Activated CD4-positive, alpha-beta T cell treated with anti-CD3 and anti-CD28 coated beads for 4 hours (primary cell): ENCODE measurements around the gene THRB.
"Not testable (repeated sequence)": the region's sequence is repeated elsewhere in the genome, so short reads cannot be mapped to it uniquely, and the experiment has no call there.

Experiments used
- DNase-seq, 2 donors: peaks; one replicate each; pipeline ENCODE4 v3.0.0-alpha.2; 2020

Gene THRB

GRCh38 chr3:24440760-24441464 is 53.7 kb downstream of the THRB start:
- no peak for DNase-seq

GRCh38 chr3:24439021-24439420 is 55.6 kb downstream of the THRB start:
- no peak for DNase-seq

DNA sequence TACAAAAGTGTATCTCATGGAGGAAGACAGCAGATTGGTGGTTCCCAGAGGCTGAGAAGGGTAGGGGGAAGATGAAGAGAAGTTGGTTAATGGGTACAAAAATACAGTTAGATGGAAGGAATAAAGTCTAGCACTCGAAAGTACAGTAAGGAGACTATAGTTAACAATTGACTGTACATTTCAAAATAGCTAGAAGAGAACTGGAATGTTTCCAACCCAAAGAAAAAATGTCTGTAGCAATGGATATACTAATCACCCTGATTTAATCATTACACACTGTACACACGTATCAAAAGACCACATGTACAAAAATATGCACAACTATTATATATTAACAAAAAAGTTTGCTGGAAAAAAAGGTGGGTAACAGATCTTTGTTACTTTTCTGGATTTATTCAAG is 57.3 kb downstream of the THRB start:
- DNase-seq, result no peak

GRCh38 chr3:24435584-24435983 is 59.1 kb downstream of the THRB start:
- DNase-seq, result no peak

GRCh38 chr3:24434651-24435050 is 60.0 kb downstream of the THRB start:
- no peak for DNase-seq

DNA sequence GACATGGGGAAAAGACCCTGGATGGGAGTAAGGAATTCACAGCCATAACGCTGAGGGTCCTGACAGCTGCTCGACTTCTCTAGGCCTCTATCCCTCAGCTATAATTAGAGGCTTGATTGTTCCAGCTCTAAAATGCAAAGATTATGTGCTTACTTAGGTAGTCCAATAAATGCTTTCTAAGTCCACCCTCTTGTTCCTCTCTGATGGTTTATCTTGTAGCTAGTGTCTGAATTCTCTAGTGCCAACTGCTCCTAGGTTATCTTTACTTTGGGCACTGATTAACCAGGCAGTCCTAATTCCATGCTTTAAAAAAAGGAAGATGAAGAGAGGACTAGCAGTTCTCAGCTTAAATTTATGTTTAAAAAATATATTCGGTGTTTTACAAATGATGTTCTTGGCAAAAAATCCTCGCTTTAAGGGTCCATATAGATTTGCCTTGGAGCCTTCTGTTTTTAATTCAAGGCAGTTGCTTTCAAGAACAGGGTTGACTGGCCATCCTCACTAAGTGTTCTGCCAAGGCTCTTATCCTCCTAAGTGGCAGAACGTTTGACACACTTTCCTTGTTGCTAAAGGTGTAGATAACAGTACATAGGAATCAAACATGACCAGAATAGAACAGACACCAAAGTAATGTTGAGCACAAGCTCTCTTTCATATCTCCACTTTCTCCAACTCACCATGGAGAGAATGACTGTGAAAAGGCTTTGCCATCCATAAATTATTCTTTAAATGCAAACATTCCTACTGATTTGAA is 60.6 kb downstream of the THRB start:
- DNase-seq, result no peak

GRCh38 chr3:24432989-24433388 is 61.7 kb downstream of the THRB start:
- DNase-seq, result no peak

DNA sequence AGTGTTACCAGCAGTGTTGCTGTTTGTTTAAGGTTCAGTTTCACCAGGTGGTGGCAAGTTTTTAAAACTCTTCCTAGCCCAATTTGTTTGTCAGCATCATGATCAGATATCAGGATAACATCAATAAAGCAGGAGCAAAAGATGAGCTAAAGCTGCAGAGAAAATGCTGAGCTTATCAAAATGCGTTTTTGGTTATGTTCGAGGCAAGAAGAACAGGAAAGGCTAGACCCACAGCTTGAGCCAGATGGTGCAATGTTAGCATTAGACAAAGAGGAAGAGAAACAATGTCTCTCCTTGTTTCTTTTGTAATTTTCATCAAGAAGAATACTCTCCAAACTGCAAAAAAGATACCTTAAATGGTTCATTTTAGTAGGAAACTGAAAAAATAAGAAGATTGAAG is 66.2 kb downstream of the THRB start:
- no peak for DNase-seq

- no peak for DNase-seq
Observed at GRCh38 chr3:24426896-24427295, 67.8 kb downstream of the THRB start.

- not testable (repeated sequence) for DNase-seq
Observed at GRCh38 chr3:24420829-24421228, 73.8 kb downstream of the THRB start.

GRCh38 chr3:24420224-24420623 is 74.4 kb downstream of the THRB start:
- DNase-seq, result no peak

DNA sequence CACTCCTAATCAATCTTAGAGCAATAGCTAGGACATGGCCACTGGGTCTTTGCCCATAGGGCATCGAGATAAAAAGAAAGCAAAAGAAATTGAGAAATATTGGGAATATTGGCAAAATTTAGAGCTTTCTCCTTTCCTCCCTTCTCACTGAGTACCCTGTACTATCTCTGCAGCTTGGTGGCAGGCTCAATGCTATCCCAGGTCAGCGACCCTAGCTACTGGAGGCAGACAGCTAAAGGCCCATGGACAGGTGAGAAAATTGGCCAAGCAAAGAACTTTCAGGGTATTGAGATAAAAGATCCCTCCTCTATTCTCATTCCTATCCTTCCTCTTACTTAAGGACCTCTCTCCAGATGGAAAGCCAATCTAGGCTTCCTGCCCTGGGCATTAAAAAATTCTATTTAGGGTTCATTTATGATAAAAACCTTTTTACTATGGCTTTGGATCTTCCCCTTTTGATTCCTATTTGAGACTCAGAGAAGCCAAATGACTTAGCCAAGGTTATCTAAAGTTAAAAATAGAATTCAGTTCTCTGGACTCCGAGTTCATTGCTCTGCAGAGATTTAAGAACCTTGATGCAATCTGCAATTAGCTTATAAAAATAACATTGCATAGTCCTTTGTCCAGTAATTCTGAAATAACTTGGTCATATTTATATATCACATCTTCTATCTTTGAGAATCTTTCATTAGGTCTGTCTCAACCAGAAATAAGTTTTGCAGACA is 75.4 kb downstream of the THRB start:
- DNase-seq, result no peak

- no peak for DNase-seq
Observed at GRCh38 chr3:24417730-24418129, 76.9 kb downstream of the THRB start.

GRCh38 chr3:24416224-24416623 is 78.4 kb downstream of the THRB start:
- DNase-seq, result no peak

- DNase-seq, result no peak
Observed at GRCh38 chr3:24415824-24416223, 78.8 kb downstream of the THRB start.

GRCh38 chr3:24413662-24414061 is 81.0 kb downstream of the THRB start:
- not testable (repeated sequence) for DNase-seq

- DNase-seq, result no peak
Observed at GRCh38 chr3:24410860-24411259, 83.8 kb downstream of the THRB start.

DNA sequence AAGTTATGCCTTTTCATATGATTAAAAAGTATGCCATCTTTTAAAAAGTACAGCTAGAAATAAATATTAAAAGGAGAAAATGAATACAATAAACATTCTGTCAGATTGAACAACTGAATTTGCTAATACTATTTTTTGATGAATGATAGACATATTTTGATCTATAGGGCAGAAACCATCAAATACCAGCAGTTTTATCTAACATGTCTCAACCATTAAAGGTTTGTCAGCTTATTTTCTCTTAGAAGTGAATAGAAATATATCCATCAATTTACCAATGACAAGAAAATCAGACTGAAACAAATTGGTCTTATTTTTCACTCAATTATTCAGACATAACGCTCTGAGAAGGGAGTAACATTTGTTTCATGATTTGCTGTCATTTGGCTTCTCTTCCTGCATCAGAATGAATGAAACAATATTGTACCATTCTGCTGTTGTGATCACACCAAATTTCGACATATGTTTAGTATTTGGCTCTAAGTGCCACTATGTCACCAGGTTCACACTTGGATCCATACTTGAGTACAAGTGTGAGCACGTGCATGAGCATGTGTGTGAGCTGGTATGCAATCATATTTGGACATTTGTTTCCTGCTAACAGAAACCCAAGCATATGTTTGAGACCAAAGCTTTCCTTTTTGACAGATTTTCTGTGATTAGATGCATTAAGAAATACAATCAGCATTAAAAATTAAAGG is 86.5 kb downstream of the THRB start:
- no peak for DNase-seq

DNA sequence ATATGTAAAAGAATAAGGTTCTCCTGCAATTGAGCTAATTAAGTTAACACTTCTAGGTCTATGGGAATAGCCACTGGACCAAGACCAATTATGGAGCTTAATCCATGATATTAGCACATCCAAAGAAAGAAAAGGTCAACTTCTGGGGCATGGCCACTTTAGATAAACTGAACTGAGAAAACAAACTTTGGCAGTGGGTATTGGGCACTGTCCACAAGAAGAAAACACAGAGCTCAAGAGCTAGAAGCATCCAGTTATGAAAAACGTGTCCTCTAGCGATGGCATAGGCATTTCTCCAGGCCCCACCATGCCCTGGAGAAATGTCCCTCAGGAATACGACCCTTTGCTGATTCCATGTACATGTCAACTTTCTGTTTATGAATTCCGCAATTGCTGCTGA is 87.8 kb downstream of the THRB start:
- DNase-seq, result no peak

- DNase-seq, result no peak
Observed at GRCh38 chr3:24405057-24405456, 89.6 kb downstream of the THRB start.

DNA sequence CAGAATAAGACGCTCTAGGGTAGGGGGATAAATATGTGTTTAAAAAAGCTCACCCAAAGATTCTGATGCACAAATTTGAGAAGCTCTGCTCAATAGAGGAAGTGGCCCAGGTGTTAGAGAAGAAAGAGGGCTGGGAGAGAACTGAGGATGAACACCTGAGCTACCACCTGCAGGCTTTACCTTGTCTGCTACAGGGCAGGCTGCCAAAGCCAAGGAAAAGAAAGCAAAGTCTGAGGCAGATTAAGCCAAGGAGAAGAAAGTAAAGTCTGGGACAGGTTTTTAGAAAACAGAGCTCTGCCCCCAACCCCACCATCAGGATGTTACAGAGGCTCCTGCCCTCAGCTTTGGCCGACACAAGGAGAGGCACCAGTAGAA is 92.9 kb downstream of the THRB start:
- DNase-seq, result no peak

DNA sequence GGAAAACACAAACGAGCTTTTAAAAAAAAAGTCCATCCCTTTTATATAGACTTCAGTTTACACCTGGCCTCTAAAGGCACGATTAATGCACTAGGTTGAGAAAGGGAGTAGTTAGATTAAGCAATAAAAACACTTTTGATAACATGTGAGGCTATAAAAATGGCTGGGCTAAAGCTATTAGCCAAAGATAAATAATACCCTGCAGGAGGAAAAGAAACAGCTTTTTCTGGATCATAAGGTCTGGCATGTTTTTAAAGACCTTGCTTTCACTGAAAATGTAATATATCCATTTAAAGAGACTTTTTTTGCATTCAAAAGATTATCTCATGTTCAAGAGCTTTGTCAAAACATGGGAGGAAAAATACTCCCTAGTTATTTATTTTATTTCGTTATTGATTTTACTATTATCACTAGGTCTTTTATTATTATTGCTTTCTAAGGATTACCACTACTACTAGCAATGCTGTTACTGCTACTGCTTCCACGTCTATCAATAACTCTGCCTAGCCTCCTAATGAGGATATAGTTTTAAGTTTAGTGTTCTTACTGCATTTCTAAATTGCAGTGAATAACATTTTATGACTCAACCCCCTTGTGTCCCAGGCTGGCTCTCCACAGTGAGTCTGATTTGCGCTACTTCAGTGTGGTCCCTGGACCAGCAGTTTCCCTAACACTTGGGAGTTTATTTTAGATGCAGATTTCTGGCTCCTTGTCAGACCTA is 93.4 kb downstream of the THRB start:
- DNase-seq, result no peak

DNA sequence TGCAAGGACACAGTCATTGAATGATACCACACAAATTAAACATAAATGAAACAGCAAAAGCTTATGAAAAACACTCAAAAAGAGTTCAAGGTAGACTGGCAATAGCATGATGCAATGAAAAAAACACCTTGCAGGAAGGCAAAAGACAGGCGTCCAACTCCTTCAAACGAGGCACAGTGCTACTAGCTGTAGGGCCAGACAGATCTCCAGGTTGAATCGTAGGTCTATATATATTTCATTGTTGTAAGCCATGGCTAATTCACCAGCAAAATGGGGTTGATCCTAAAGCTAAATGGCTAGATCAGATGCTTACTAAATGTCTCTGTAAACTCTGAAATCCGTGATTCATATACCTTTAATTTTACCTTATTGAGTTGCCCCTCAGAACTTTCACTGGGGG is 94.2 kb downstream of the THRB start:
- DNase-seq, result no peak
